Measurements from ENCODE around the gene STMND1. TPM values are rescaled to one million over a fixed set of nuclear protein-coding genes. Genes with fewer than 3 reads are reported as not detected.
A peak's percentile ranks its signal among the peaks of the same experiment; 100 is the strongest.

STMND1 gene
- total and polyA plus RNA-seq, 4 experiments from 2014 or later, result not detected

GRCh38 chr6:17096652-17097051 is 5.2 kb upstream of the STMND1 start:
- ChIA-PET CTCF (ENCODE audit: partially characterized antibody) (no interaction called here), POLR2A (ENCODE audit: partially characterized antibody) (no interaction called here)
- peaks cover 4% of the 10 kb centered on the region in 4 donors for H3K4me1 Mint-ChIP-seq
- no peak overlapping the region for H3K27ac ChIP-seq (ENCODE audit: low read depth, low read length)
- H3K36me3 Mint-ChIP-seq, result no peaks in the 10 kb centered on the region
- intact Hi-C loops (cut with micrococcal nuclease), result no loop called here
- H3K27me3 Mint-ChIP-seq, result peaks cover 25 to 33% of the 10 kb centered on the region in 2 donors
- H3K27me3 ChIP-seq (ENCODE audit: insufficient read depth, low read length), result peaks cover 9% of the 10 kb centered on the region
- no peaks in the 10 kb centered on the region for H3K9me3 ChIP-seq (ENCODE audit: control insufficient read depth in 1 of 2, low read length in 2 of 2)
- peaks cover 3% of the 10 kb centered on the region for H3K4me1 ChIP-seq (ENCODE audit: insufficient read depth, low read length)
- H3K4me3 Mint-ChIP-seq, result no peak overlapping the region
- DNase-seq, result no peak
- no peak overlapping the region for H3K4me3 ChIP-seq (ENCODE audit: low read length in 2 of 2)
- H3K36me3 ChIP-seq (ENCODE audit: insufficient read depth, low read length), result no peaks in the 10 kb centered on the region
- no peaks in the 10 kb centered on the region for H3K9me3 Mint-ChIP-seq
- H3K27ac Mint-ChIP-seq, result no peak overlapping the region

DNA sequence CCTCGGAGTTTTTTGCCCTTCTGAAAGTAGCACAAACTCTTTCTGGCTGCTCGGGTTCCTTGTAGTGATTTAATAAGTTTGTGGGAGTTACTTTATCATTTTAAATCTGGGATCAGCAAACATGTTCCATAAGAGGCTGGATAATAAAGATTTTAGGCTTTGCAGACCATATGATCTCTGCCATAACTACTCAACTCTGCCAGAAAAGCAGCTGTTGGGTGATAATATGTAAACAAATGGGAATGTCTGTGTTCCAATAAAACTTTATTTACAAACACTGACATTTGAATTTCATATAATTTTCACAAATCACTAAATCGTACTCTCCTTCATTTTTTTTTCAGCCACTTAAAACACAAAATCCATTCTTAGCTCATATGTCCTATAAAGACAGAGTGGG is 3.9 kb upstream of the STMND1 start:
- no peak overlapping the region for H3K4me3 ChIP-seq (ENCODE audit: low read length in 2 of 2)
- no peaks in the 10 kb centered on the region for H3K9me3 Mint-ChIP-seq
- intact Hi-C loops (cut with micrococcal nuclease), result no loop called here
- peaks cover 6 to 7% (median 7%) of the 10 kb centered on the region in 4 donors for H3K4me1 Mint-ChIP-seq
- H3K4me1 ChIP-seq (ENCODE audit: insufficient read depth, low read length), result peaks cover 9% of the 10 kb centered on the region
- H3K27ac ChIP-seq (ENCODE audit: low read depth, low read length), result no peak overlapping the region
- H3K27me3 Mint-ChIP-seq, result peaks cover 31 to 36% of the 10 kb centered on the region in 2 donors
- H3K36me3 ChIP-seq (ENCODE audit: insufficient read depth, low read length), result no peaks in the 10 kb centered on the region
- peaks cover 9% of the 10 kb centered on the region for H3K27me3 ChIP-seq (ENCODE audit: insufficient read depth, low read length)
- no peak overlapping the region for H3K27ac Mint-ChIP-seq
- H3K4me3 Mint-ChIP-seq, result no peak overlapping the region
- no peak for DNase-seq
- H3K36me3 Mint-ChIP-seq, result no peaks in the 10 kb centered on the region
- no peaks in the 10 kb centered on the region for H3K9me3 ChIP-seq (ENCODE audit: control insufficient read depth in 1 of 2, low read length in 2 of 2)
- ChIA-PET CTCF (ENCODE audit: partially characterized antibody) (interaction anchor here (1.5 kb wide), 1 partner anchor 10 kb away, joined by 3 read pairs; no protein-coding TSS in a partner anchor), POLR2A (ENCODE audit: partially characterized antibody) (no interaction called here)

DNA sequence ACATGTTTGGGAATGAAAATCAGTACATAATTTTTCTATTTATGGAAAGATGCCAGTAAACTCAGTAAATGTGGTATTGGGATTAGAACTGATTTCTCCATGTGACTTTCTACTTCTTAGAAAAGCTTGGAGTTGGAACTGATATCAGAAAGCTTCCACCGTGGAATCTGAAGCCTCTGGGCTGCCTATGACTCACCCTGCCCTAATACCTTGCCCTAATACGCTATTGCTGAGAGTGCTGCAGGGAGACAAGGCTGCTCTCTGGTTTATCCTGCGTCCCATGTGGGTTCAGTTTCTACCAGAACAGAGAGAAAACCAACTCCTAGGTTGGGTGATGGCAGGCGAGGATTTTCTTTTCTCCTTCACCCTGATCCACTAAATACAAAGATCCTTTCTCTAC is 3.3 kb upstream of the STMND1 start:
- POLR2A ChIA-PET (ENCODE audit: partially characterized antibody), result no interaction called here
- H3K4me3 ChIP-seq (ENCODE audit: low read length in 2 of 2), result no peak overlapping the region

GRCh38 chr6:17099401-17100059 is 2.3 kb upstream of the STMND1 start:
- H3K4me3 ChIP-seq (ENCODE audit: low read length in 2 of 2), result no peak overlapping the region
- Mint-ChIP-seq H3K4me1 (peaks cover 6 to 7% (median 7%) of the 10 kb centered on the region in 4 donors), H3K9me3 (peaks cover 0 to 1% (median 0%) of the 10 kb centered on the region in 8 donors), H3K36me3 (no peaks in the 10 kb centered on the region), H3K4me3 (no peak overlapping the region), H3K27ac (no peak overlapping the region), H3K27me3 (peaks cover 33 to 39% of the 10 kb centered on the region in 2 donors)
- H3K4me1 ChIP-seq (ENCODE audit: insufficient read depth, low read length), result peaks cover 9% of the 10 kb centered on the region
- DNase-seq, result no peak
- H3K27ac ChIP-seq (ENCODE audit: low read depth, low read length), result no peak overlapping the region
- no peaks in the 10 kb centered on the region for H3K36me3 ChIP-seq (ENCODE audit: insufficient read depth, low read length)
- CTCF ChIA-PET (ENCODE audit: partially characterized antibody), result interaction anchor here (0.8 kb wide), 1 partner anchor 22 kb away, joined by 3 read pairs; no protein-coding TSS in a partner anchor
- intact Hi-C loops (cut with micrococcal nuclease), result no loop called here
- POLR2A ChIA-PET (ENCODE audit: partially characterized antibody), result no interaction called here
- no peaks in the 10 kb centered on the region for H3K9me3 ChIP-seq (ENCODE audit: control insufficient read depth in 1 of 2, low read length in 2 of 2)
- peaks cover 9% of the 10 kb centered on the region for H3K27me3 ChIP-seq (ENCODE audit: insufficient read depth, low read length)

More for the DNA sequence above, 3.3 kb upstream of the STMND1 start:
- Histone ChIP-seq H3K9me3 (ENCODE audit: control insufficient read depth in 1 of 2, low read length in 2 of 2) (no peaks in the 10 kb centered on the region), H3K27ac (ENCODE audit: low read depth, low read length) (no peak overlapping the region), H3K27me3 (ENCODE audit: insufficient read depth, low read length) (peaks cover 9% of the 10 kb centered on the region), H3K36me3 (ENCODE audit: insufficient read depth, low read length) (no peaks in the 10 kb centered on the region), H3K4me1 (ENCODE audit: insufficient read depth, low read length) (peaks cover 9% of the 10 kb centered on the region)
- H3K9me3 Mint-ChIP-seq, result no peaks in the 10 kb centered on the region
- peaks cover 6 to 7% (median 7%) of the 10 kb centered on the region in 4 donors for H3K4me1 Mint-ChIP-seq
- intact Hi-C loops (cut with micrococcal nuclease), result no loop called here
- no peak overlapping the region for H3K27ac Mint-ChIP-seq
- DNase-seq, result no peak
- CTCF ChIA-PET (ENCODE audit: partially characterized antibody), result interaction anchor here (1.5 kb wide), 1 partner anchor 10 kb away, joined by 3 read pairs; no protein-coding TSS in a partner anchor
- peaks cover 33 to 36% of the 10 kb centered on the region in 2 donors for H3K27me3 Mint-ChIP-seq
- no peak overlapping the region for H3K4me3 Mint-ChIP-seq
- no peaks in the 10 kb centered on the region for H3K36me3 Mint-ChIP-seq

- Histone ChIP-seq H3K27ac (ENCODE audit: low read depth, low read length) (no peak overlapping the region), H3K27me3 (ENCODE audit: insufficient read depth, low read length) (peaks cover 9% of the 10 kb centered on the region), H3K4me3 (ENCODE audit: low read length in 2 of 2) (no peak overlapping the region), H3K9me3 (ENCODE audit: control insufficient read depth in 1 of 2, low read length in 2 of 2) (no peaks in the 10 kb centered on the region), H3K4me1 (ENCODE audit: insufficient read depth, low read length) (peaks cover 9% of the 10 kb centered on the region), H3K36me3 (ENCODE audit: insufficient read depth, low read length) (no peaks in the 10 kb centered on the region)
- Mint-ChIP-seq H3K9me3 (peaks cover 0 to 1% (median 0%) of the 10 kb centered on the region in 8 donors), H3K4me3 (no peak overlapping the region), H3K36me3 (no peaks in the 10 kb centered on the region), H3K4me1 (peaks cover 6 to 7% (median 7%) of the 10 kb centered on the region in 4 donors), H3K27me3 (peaks cover 31 to 40% of the 10 kb centered on the region in 2 donors), H3K27ac (no peak overlapping the region)
- DNase-seq, result no peak
- ChIA-PET POLR2A (ENCODE audit: partially characterized antibody) (no interaction called here), CTCF (ENCODE audit: partially characterized antibody) (no interaction called here)
- intact Hi-C loops (cut with micrococcal nuclease), result no loop called here
Observed at GRCh38 chr6:17100806-17101205, 1.0 kb upstream of the STMND1 start.

- intact Hi-C loops (cut with micrococcal nuclease), result no loop called here
- ChIA-PET POLR2A (ENCODE audit: partially characterized antibody) (no interaction called here), CTCF (ENCODE audit: partially characterized antibody) (no interaction called here)
- peaks cover 13% of the 10 kb centered on the region for H3K27me3 ChIP-seq (ENCODE audit: insufficient read depth, low read length)
- H3K9me3 ChIP-seq (ENCODE audit: control insufficient read depth in 1 of 2, low read length in 2 of 2), result no peaks in the 10 kb centered on the region
- no peak overlapping the region for H3K27ac ChIP-seq (ENCODE audit: low read depth, low read length)
- Mint-ChIP-seq H3K9me3 (peaks cover 0 to 1% (median 0%) of the 10 kb centered on the region in 8 donors), H3K27me3 (peaks cover 25 to 41% of the 10 kb centered on the region in 2 donors), H3K27ac (no peak overlapping the region), H3K36me3 (no peaks in the 10 kb centered on the region), H3K4me3 (no peak overlapping the region), H3K4me1 (peaks cover 6 to 7% (median 7%) of the 10 kb centered on the region in 4 donors)
- no peak for DNase-seq
- peaks cover 9% of the 10 kb centered on the region for H3K4me1 ChIP-seq (ENCODE audit: insufficient read depth, low read length)
- H3K36me3 ChIP-seq (ENCODE audit: insufficient read depth, low read length), result no peaks in the 10 kb centered on the region
- no peak overlapping the region for H3K4me3 ChIP-seq (ENCODE audit: low read length in 2 of 2)
Observed at GRCh38 chr6:17102258-17102870, 514 bp downstream of the STMND1 start.

GRCh38 chr6:17103715-17104114 is 1.9 kb downstream of the STMND1 start:
- Mint-ChIP-seq H3K27ac (no peak overlapping the region), H3K4me1 (peaks cover 6 to 7% (median 7%) of the 10 kb centered on the region in 4 donors), H3K4me3 (peak overlapping the region in 1 of 8 donors; percentile 11), H3K9me3 (peaks cover 0 to 1% (median 0%) of the 10 kb centered on the region in 8 donors), H3K27me3 (peaks cover 23 to 39% of the 10 kb centered on the region in 2 donors), H3K36me3 (no peaks in the 10 kb centered on the region)
- H3K27ac ChIP-seq (ENCODE audit: low read depth, low read length), result no peak overlapping the region
- POLR2A ChIA-PET (ENCODE audit: partially characterized antibody), result no interaction called here
- H3K9me3 ChIP-seq (ENCODE audit: control insufficient read depth in 1 of 2, low read length in 2 of 2), result no peaks in the 10 kb centered on the region
- no peaks in the 10 kb centered on the region for H3K36me3 ChIP-seq (ENCODE audit: insufficient read depth, low read length)
- H3K4me3 ChIP-seq (ENCODE audit: low read length in 2 of 2), result no peak overlapping the region
- H3K4me1 ChIP-seq (ENCODE audit: insufficient read depth, low read length), result peaks cover 9% of the 10 kb centered on the region
- CTCF ChIA-PET (ENCODE audit: partially characterized antibody), result interaction anchor here (0.7 kb wide), 1 partner anchor 796 kb away, joined by 4 read pairs; no protein-coding TSS in a partner anchor
- intact Hi-C loops (cut with micrococcal nuclease), result no loop called here
- DNase-seq, result no peak
- peaks cover 15% of the 10 kb centered on the region for H3K27me3 ChIP-seq (ENCODE audit: insufficient read depth, low read length)

All from CD4-positive, alpha-beta memory T cell (primary cell).